GM21723 (cell line): Measurements from ENCODE around the gene MRPL42.
"Not testable (repeated sequence)": the region's sequence is repeated elsewhere in the genome, so short reads cannot be mapped to it uniquely, and the experiment has no call there.

Experiments used
- ATAC-seq: cut with Tn5 transposase; IDR thresholded peaks from one replicate; pipeline ENCODE4 v1.9.1; 2021; ENCODE audit warnings: mild to moderate bottlenecking, moderate library complexity; ENCODE audit not compliant: unreplicated experiment

The MRPL42 gene

DNA sequence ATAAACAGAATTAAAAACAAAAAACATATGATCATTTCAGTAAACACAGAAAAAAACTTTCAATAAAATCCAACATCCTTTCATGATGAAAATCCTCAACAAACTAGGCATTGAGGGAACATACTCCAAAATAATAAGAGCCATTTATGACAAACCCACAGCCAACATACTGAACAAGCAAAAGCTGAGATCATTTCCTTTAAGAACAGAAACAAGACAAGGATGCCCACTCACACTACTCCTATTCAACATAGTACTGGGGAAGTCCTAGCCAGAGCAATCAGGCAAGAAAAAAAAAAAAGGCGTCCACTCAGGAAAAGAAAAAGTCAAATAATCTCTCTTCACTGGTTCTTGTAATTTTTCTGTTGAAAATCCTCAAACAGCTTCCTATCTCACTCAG lies 30.1 kb downstream of the MRPL42 start:
- no peak for ATAC-seq

GRCh38 chr12:93498813-93499212 lies 31.5 kb downstream of the MRPL42 start:
- ATAC-seq = not testable (repeated sequence)

GRCh38 chr12:93500201-93500600 lies 32.9 kb downstream of the MRPL42 start:
- no peak for ATAC-seq

GRCh38 chr12:93500667-93501066 lies 33.4 kb downstream of the MRPL42 start:
- no peak for ATAC-seq

GRCh38 chr12:93502802-93503623 lies 35.7 kb downstream of the MRPL42 start:
- no peak for ATAC-seq

- no peak for ATAC-seq
Observed at GRCh38 chr12:93507165-93507564, 39.9 kb downstream of the MRPL42 start.

GRCh38 chr12:93509506-93509905 lies 42.2 kb downstream of the MRPL42 start:
- no peak for ATAC-seq

- ATAC-seq = no peak
Observed at GRCh38 chr12:93514853-93515252, 47.5 kb downstream of the MRPL42 start.

DNA sequence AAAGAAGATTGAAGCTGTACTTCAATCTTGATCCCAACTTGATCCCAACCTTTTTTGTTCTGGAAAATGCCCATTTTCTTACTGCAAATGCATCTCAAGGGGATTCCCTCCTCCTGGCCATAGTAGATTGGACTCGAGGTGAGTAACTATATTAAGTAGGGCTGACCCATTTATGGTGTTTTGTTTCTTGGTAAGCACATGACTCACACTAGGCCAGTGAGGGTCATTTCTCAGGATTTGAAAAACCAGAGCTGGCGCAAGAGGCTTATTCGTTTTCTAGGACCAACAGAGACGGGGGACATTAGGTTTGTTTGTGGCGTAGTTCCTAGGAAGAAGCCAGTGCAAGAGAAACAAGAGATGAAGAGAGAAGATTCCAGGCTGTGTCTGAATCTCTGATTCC lies 51.4 kb downstream of the MRPL42 start:
- no peak for ATAC-seq

- ATAC-seq = no peak
Observed at GRCh38 chr12:93519859-93520258, 52.5 kb downstream of the MRPL42 start.

GRCh38 chr12:93520454-93520853 lies 53.1 kb downstream of the MRPL42 start:
- no peak for ATAC-seq

GRCh38 chr12:93521225-93522080 lies 54.1 kb downstream of the MRPL42 start:
- ATAC-seq = no peak

DNA sequence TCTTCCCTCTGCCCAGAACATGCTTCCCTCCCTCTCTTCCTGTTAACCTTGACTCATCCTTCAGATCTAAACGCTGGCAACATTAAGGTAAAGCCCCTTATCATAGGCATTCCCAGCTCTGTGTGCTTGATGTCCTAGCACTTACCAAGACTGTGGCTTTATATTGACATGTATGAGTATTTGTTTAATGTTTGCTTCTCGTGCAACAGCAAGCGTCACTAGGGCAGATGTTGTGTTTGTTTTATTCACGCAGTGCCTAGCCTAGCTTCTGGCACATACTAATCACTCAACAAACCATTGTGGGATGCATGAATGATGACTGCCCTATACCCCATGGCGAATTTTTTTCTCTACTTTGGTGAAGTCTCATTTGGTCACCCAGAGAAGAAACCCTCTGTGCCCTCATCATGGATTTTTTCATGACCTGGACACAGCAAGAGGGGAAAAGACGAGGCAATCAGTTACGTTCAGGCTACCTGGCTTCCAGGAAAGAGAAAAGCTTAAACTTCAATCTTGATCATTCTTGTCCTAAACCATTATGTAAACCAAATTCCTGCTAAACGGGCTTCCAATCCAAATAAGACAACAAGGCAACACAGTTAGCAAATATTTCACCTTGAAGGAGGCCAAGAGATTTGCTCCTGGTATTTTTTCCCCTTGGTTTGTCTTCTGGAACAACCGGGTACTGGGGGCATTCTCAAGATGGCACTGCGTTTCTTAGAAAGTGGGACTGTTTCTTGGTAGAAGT lies 57.2 kb downstream of the MRPL42 start:
- no peak for ATAC-seq

DNA sequence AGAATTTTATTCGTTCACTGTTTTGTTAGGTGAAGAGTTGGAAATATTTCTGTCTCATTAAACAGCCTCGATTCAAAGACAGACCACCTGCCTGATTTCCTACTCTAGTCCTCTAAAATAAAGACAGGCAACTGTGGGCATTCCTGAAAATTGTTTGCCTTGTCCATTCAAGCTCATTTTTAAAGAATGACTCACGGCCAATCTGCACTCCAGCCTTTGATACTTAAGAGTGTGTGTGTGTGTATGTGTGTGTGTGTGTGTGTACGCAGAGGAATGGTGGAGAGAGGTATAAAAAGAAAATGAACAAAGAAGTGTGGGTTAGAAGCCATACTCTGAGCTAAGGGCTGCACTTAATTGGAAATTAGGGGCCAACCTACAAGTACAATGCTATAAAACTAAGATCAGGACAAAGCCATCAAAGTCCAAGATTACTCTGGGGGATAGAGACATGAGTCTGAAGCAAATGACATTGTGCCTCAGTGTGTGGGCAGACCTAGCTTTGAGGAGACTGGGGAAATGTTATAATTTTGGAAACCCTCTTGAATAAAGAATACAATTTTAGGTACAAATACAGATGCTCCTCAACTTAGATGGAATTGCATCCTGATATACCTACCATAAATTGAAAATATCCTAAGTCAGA lies 59.6 kb downstream of the MRPL42 start:
- no peak for ATAC-seq

DNA sequence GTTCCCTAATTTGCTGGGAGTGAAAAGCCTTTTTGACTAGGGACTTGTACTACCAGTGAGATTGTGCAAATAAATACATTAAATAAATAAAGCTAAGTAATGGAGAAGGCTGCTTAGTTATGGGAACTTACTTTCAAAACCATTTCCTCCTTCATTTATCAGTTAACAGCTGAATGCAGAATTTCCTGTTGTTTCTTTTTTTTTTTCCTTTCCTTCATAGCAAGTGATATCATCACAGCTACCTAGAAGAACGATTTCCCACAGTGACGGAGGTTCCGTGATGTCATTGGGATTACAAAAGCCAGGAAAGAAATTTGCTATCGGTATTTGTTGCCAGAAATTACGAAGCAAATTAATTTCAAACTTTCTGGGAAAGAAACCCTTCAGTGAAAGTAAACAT lies 63.0 kb downstream of the MRPL42 start:
- ATAC-seq = no peak

DNA sequence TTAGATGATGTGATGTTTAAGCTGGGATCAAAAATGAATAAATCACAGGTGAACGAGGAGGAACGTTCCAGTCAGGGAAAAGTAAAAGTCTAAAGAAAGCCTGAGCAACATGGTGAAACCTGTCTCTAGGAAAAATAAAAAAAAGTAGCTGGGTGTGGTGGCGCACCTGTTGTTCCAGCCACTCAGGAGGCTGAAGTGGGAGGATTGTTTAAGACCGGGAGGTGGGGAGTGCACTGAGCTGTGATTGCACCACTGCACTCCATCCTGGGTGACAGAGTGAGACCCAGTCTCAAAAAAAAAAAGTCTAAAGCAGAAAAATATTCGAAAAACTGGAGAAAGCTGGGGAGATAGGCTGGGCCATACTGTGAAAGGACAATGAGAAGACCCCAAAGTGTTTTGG lies 66.0 kb downstream of the MRPL42 start:
- no peak for ATAC-seq

DNA sequence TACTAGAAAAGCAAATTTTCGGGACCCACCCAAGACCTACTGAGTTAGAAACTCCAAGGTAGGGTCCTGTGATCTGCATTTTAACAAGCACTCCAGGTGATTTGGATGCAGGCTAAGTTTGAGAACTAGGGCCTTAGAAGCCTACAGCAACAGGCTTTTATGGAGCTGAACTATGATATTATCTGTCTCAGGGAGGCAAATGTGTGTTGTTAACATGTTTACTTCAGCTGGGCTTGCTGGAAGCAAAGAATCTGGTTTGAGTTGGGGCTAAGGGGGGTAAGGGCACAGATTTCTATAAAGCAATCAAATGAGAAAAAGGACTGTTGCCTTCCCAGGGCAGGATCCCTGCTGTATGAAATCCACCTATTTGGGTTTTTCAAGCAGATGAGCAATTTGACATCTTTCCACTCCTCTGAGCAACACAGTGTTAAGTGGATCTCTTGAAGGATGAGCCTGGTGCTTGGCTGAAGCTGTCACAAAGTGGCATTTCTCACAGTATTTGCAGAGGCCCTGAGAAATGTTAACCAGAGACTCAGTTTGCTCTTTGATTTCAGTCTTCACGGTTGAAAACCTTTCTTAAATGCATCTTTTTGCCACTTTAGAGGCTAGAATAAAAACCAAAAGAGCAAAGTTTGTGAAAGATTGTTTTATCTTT lies 68.9 kb downstream of the MRPL42 start:
- no peak for ATAC-seq

DNA sequence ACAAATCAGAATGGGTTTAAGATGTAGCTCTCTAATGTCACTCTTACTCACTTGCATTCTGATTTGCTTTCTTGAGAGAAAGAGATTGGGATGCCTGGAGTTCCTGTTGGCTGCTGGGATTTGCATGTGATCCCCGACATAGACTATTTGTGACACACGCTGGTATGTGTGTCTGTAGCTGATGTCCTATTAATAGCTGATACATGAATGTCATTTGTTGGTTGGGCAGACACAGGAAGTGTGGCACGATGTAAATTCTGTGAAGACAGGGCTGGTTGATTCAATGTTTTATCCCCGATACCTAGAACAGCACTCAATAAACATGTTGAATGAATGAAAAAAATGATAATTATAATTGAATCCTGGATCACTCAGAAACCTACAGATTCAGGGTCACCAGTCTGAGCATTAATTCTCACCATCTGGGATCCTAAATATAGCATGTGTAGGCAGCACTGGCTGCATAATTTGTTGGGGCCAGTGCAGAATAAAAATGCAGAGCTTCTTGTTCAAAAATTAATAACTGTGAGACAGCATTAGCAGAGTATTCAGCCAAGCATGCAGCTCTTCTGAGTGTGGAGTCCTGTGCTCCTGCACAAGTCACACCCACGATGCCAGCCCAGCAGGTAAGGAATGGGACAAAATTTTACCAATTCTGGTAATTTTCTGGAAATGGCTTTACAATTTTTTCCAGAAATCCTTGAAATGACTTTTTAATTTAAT lies 69.6 kb downstream of the MRPL42 start:
- peak; percentile 92 for ATAC-seq

GRCh38 chr12:93537769-93538168 lies 70.5 kb downstream of the MRPL42 start:
- ATAC-seq = no peak

DNA sequence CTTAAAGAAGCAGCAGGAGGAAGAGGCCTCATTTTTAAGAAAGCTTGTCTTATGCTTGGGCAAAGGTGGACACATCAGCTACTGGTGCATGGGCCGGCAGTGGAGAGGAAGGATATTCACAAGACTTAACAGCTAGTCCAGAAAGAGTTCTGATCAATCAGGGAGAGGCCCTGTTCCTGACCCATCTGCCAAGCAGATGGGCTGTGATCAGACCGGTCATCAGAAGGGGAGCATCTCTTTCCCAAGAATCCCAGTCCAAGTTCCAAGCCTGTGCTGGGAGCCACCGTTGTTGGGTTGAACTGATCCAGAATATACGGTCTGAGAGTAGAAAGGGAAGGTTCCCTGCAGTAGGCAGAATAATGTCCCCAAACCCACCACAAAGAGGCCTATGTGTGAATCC lies 72.5 kb downstream of the MRPL42 start:
- ATAC-seq = no peak
